ENCODE results near the gene CYSLTR2. TPM values are rescaled to one million over a fixed set of nuclear protein-coding genes. Genes with fewer than 3 reads are reported as not detected.
"Not testable (repeated sequence)": the region's sequence is repeated elsewhere in the genome, so short reads cannot be mapped to it uniquely, and the experiment has no call there.

CYSLTR2 gene
- total RNA-seq, 2 experiments from 2014 or later, result 2.4 to 2.7 TPM

GRCh38 chr13:48661107-48661506 is 7.4 kb downstream of the CYSLTR2 start:
- peaks cover 26% of the 10 kb centered on the region for H3K4me1 Mint-ChIP-seq (ENCODE audit: low read depth)
- H3K4me3 Mint-ChIP-seq, result no peak overlapping the region
- H3K4me1 ChIP-seq (ENCODE audit: insufficient read depth, low read length), result peaks cover 9% of the 10 kb centered on the region
- TF ChIP-seq, protein P1, sequence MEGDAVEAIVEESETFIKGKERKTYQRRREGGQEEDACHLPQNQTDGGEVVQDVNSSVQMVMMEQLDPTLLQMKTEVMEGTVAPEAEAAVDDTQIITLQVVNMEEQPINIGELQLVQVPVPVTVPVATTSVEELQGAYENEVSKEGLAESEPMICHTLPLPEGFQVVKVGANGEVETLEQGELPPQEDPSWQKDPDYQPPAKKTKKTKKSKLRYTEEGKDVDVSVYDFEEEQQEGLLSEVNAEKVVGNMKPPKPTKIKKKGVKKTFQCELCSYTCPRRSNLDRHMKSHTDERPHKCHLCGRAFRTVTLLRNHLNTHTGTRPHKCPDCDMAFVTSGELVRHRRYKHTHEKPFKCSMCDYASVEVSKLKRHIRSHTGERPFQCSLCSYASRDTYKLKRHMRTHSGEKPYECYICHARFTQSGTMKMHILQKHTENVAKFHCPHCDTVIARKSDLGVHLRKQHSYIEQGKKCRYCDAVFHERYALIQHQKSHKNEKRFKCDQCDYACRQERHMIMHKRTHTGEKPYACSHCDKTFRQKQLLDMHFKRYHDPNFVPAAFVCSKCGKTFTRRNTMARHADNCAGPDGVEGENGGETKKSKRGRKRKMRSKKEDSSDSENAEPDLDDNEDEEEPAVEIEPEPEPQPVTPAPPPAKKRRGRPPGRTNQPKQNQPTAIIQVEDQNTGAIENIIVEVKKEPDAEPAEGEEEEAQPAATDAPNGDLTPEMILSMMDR (IDR thresholded peaks at IDR 0.05), result no peak
- no peak for DNase-seq
- ChIA-PET CTCF (no interaction called here), POLR2A (no interaction called here)
- intact Hi-C loops (cut with DNase I, micrococcal nuclease), result no loop called here
- no peak overlapping the region for H3K27ac ChIP-seq (ENCODE audit: low read depth in 1 of 2, low read length in 2 of 2)
- ATAC-seq (ENCODE audit: poor library complexity), result no peak
- H3K4me3 ChIP-seq (ENCODE audit: low read length), result no peak overlapping the region
- no peak overlapping the region for H3K27ac Mint-ChIP-seq
- no peaks in the 10 kb centered on the region for H3K27me3 ChIP-seq (ENCODE audit: control insufficient read depth in 1 of 2, insufficient read depth in 2 of 2, low read length in 2 of 2)
- no peaks in the 10 kb centered on the region for H3K36me3 ChIP-seq (ENCODE audit: insufficient read depth, low read length)
- H3K9me3 Mint-ChIP-seq, result peaks cover 26% of the 10 kb centered on the region
- H3K9me3 ChIP-seq (ENCODE audit: control insufficient read depth in 1 of 2, insufficient read depth in 1 of 2, low read length in 2 of 2), result peaks cover 0 to 18% of the 10 kb centered on the region in 2 experiments
- peaks cover 32% of the 10 kb centered on the region for H3K36me3 Mint-ChIP-seq (ENCODE audit: low read depth)
- H3K27me3 Mint-ChIP-seq, result no peaks in the 10 kb centered on the region

DNA sequence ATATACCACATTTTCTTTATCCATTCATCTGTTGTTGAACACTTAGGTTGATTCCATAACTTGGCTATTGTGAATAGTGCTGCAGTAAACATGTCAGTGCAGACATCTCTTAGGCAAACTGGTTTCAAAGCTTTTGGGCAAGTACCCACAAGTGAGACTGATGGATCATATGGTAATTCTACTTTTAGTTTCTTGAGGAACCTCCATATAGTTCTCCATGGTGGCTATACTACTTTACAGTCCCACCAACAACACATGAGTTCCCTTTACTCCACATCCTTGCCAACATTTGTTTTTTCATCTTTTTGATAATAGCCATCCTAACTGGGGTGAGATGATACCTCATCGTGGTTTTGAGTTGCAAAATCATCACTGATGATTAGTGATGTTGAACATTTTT is 8.5 kb downstream of the CYSLTR2 start:
- H3K27ac Mint-ChIP-seq, result no peak overlapping the region
- H3K4me1 ChIP-seq (ENCODE audit: insufficient read depth, low read length), result peaks cover 10% of the 10 kb centered on the region
- DNase-seq (no peak), ATAC-seq (ENCODE audit: poor library complexity) (no peak)
- peaks cover 2 to 28% of the 10 kb centered on the region in 2 experiments for H3K9me3 ChIP-seq (ENCODE audit: control insufficient read depth in 1 of 2, insufficient read depth in 1 of 2, low read length in 2 of 2)
- TF ChIP-seq, protein P1 (IDR thresholded peaks at IDR 0.05), result no peak
- H3K4me3 Mint-ChIP-seq, result no peak overlapping the region
- ChIA-PET POLR2A (no interaction called here), CTCF (no interaction called here)
- H3K36me3 Mint-ChIP-seq (ENCODE audit: low read depth), result peaks cover 42% of the 10 kb centered on the region
- no peaks in the 10 kb centered on the region for H3K27me3 ChIP-seq (ENCODE audit: control insufficient read depth in 1 of 2, insufficient read depth in 2 of 2, low read length in 2 of 2)
- no peak overlapping the region for H3K4me3 ChIP-seq (ENCODE audit: low read length)
- peaks cover 34% of the 10 kb centered on the region for H3K9me3 Mint-ChIP-seq
- no peak overlapping the region for H3K27ac ChIP-seq (ENCODE audit: low read depth in 1 of 2, low read length in 2 of 2)
- H3K27me3 Mint-ChIP-seq, result no peaks in the 10 kb centered on the region
- intact Hi-C loops (cut with DNase I, micrococcal nuclease), result no loop called here
- no peaks in the 10 kb centered on the region for H3K36me3 ChIP-seq (ENCODE audit: insufficient read depth, low read length)
- peaks cover 21% of the 10 kb centered on the region for H3K4me1 Mint-ChIP-seq (ENCODE audit: low read depth)

GRCh38 chr13:48667136-48667535 is 13.4 kb downstream of the CYSLTR2 start:
- DNase-seq (no peak), ATAC-seq (ENCODE audit: poor library complexity) (no peak)
- Histone ChIP-seq H3K27me3 (ENCODE audit: control insufficient read depth in 1 of 2, insufficient read depth in 2 of 2, low read length in 2 of 2) (no peaks in the 10 kb centered on the region), H3K4me3 (ENCODE audit: low read length) (no peak overlapping the region), H3K9me3 (ENCODE audit: control insufficient read depth in 1 of 2, insufficient read depth in 1 of 2, low read length in 2 of 2) (peaks cover 5 to 32% of the 10 kb centered on the region in 2 experiments), H3K27ac (ENCODE audit: low read depth in 1 of 2, low read length in 2 of 2) (no peak overlapping the region), H3K36me3 (ENCODE audit: insufficient read depth, low read length) (no peaks in the 10 kb centered on the region), H3K4me1 (ENCODE audit: insufficient read depth, low read length) (peaks cover 4% of the 10 kb centered on the region)
- H3K9me3 Mint-ChIP-seq, result peaks cover 45% of the 10 kb centered on the region
- peaks cover 85% of the 10 kb centered on the region for H3K36me3 Mint-ChIP-seq (ENCODE audit: low read depth)
- H3K27ac Mint-ChIP-seq, result no peak overlapping the region
- H3K4me1 Mint-ChIP-seq (ENCODE audit: low read depth), result peaks cover 12% of the 10 kb centered on the region
- H3K4me3 Mint-ChIP-seq, result no peak overlapping the region
- intact Hi-C loops (cut with DNase I, micrococcal nuclease), result no loop called here
- ChIA-PET CTCF (no interaction called here), POLR2A (no interaction called here)
- no peaks in the 10 kb centered on the region for H3K27me3 Mint-ChIP-seq
- TF ChIP-seq, protein P1 (IDR thresholded peaks at IDR 0.05), result no peak

- H3K4me3 ChIP-seq (ENCODE audit: low read length); H3K27ac ChIP-seq (ENCODE audit: low read depth in 1 of 2, low read length in 2 of 2); H3K4me1 Mint-ChIP-seq (ENCODE audit: low read depth); H3K36me3 ChIP-seq (ENCODE audit: insufficient read depth, low read length); H3K4me1 ChIP-seq (ENCODE audit: insufficient read depth, low read length); CTCF ChIA-PET; H3K27me3 Mint-ChIP-seq; H3K4me3 Mint-ChIP-seq; POLR2A ChIA-PET; DNase-seq; intact Hi-C loops (cut with DNase I, micrococcal nuclease); H3K27ac Mint-ChIP-seq; ATAC-seq (ENCODE audit: poor library complexity); H3K27me3 ChIP-seq (ENCODE audit: control insufficient read depth in 1 of 2, insufficient read depth in 2 of 2, low read length in 2 of 2): not testable (repeated sequence)
- peaks cover 17% of the 10 kb centered on the region for H3K9me3 Mint-ChIP-seq
- peaks cover 5 to 10% of the 10 kb centered on the region in 2 experiments for H3K9me3 ChIP-seq (ENCODE audit: control insufficient read depth in 1 of 2, insufficient read depth in 1 of 2, low read length in 2 of 2)
- peaks cover 66% of the 10 kb centered on the region for H3K36me3 Mint-ChIP-seq (ENCODE audit: low read depth)
Observed at GRCh38 chr13:48671421-48671820, 17.7 kb downstream of the CYSLTR2 start.
